K562 (cell line): ENCODE measurements around the gene TTC28. TPM values are rescaled to one million over a fixed set of nuclear protein-coding genes. Genes with fewer than 3 reads are reported as not detected.

Source experiments
- ATAC-seq: fragments of 200-7000 bp; cut with Tn5 transposase; 3 replicates; pipeline ENCODE4 v1.9.1; 2020; ENCODE audit warnings: moderate library complexity
- BruUV-seq: library from RNA; stranded (reverse); fragments of 400-500 nt; replicated peaks from 2 replicates; lab custom pipeline; 2021; lab: Mats Ljungman, UMichigan
- CTCF ChIA-PET: fragments of 300-600 bp; formaldehyde crosslinking; extraction: SDS; loops from one replicate; lab custom pipeline; 2021; ENCODE audit warnings: low intra/inter-chr PET ratio; lab: Yijun Ruan, JAX
- POLR2A ChIA-PET: fragments of 300-600, 350-650 bp; sonication (Branson Sonifier 250); formaldehyde crosslinking; extraction: SDS; loops from one replicate; lab custom pipeline; 2021; ENCODE audit warnings: antibody characterized with exemption, inconsistent platforms; lab: Yijun Ruan, JAX
- DNase-seq, 4 experiments: peaks; one replicate each; pipeline versions ENCODE4 v3.0.0 to v3.0.0-alpha.2; 2011 to 2018; ENCODE audit warnings: low spot score in 3 of 4, mixed read lengths in 3 of 4; ENCODE audit errors: extremely low read depth in 1 of 4
- FAIRE-seq: peaks from 2 replicates; lab custom pipeline; 2011; peaks lifted over from hg19 to GRCh38; lab: Jason Lieb, UNC
- H2AFZ ChIP-seq: 2 replicates; pipeline ENCODE4 v1.6.0; 2011; ENCODE audit warnings: low read depth, low read length, control low read depth, inconsistent platforms
- H3K27ac ChIP-seq: fragments of 200-600 bp; 3 replicates; pipeline ENCODE4 v1.8.0; 2011; ENCODE audit warnings: low read depth, mild to moderate bottlenecking, control low read depth, inconsistent platforms, low read length, moderate library complexity, mixed read lengths; ENCODE audit errors: extremely low read depth
- H3K27me3 ChIP-seq, 2 experiments: fragments of 300-600 bp in 1 of 2; 2 replicates in 1 of 2; 3 replicates in 1 of 2; pipeline versions ENCODE4 v1.6.0 to v1.8.0; 2011; ENCODE audit warnings: inconsistent platforms in 2 of 2, low read length in 2 of 2, mild to moderate bottlenecking in 1 of 2, mixed read lengths in 1 of 2, moderate library complexity in 1 of 2; ENCODE audit not compliant: control insufficient read depth in 2 of 2, insufficient read depth in 2 of 2
- H3K36me3 ChIP-seq: fragments of 300-600 bp; 3 replicates; pipeline ENCODE4 v1.8.0; 2011; ENCODE audit warnings: mild to moderate bottlenecking, low read length, inconsistent platforms; ENCODE audit not compliant: control insufficient read depth, insufficient read depth
- H3K4me1 ChIP-seq, 2 experiments: fragments of 200-600 bp in 1 of 2; replicated peaks in 1 of 2; 2 replicates in 1 of 2; 3 replicates in 1 of 2; pipeline versions ENCODE4 v1.5.1 to v1.8.0; 2011; ENCODE audit warnings: inconsistent platforms in 2 of 2, low read length in 2 of 2, mild to moderate bottlenecking in 1 of 2, mixed read lengths in 1 of 2, moderate library complexity in 1 of 2; ENCODE audit not compliant: control insufficient read depth in 2 of 2, insufficient read depth in 2 of 2
- H3K4me2 ChIP-seq: 2 replicates; pipeline ENCODE4 v1.6.1; 2011; ENCODE audit warnings: low read length, control low read depth, inconsistent platforms, mixed read lengths; ENCODE audit not compliant: insufficient read depth
- H3K4me3 ChIP-seq: fragments of 200-600 bp; sonication (generic), shearing (Covaris generic); 2 replicates; pipeline ENCODE4 v1.5.1; 2016; ENCODE audit warnings: control low read depth, inconsistent platforms
- H3K79me2 ChIP-seq: fragments of 200-600 bp; 3 replicates; pipeline ENCODE4 v1.8.0; 2011; ENCODE audit warnings: low read length, inconsistent platforms; ENCODE audit not compliant: control insufficient read depth, insufficient read depth
- H3K9ac ChIP-seq, 2 experiments: 2 replicates each; pipeline versions ENCODE4 v1.6.0 to v1.6.1; 2011; ENCODE audit warnings: low read depth in 2 of 2, low read length in 2 of 2, control low read depth in 1 of 2, inconsistent platforms in 1 of 2, mild to moderate bottlenecking in 1 of 2, mixed read lengths in 1 of 2; ENCODE audit not compliant: insufficient read depth in 1 of 2
- H3K9me1 ChIP-seq: one replicate; pipeline ENCODE4 v1.6.0; 2011; ENCODE audit warnings: inconsistent platforms, mild to moderate bottlenecking, low read length, moderate library complexity; ENCODE audit not compliant: control insufficient read depth, insufficient read depth
- H3K9me3 ChIP-seq: replicated peaks from 2 replicates; pipeline ENCODE4 v1.5.1; 2011; ENCODE audit warnings: low read depth, low read length, inconsistent platforms; ENCODE audit not compliant: control insufficient read depth, insufficient read depth
- H4K20me1 ChIP-seq: replicated peaks from 2 replicates; pipeline ENCODE4 v1.6.1; 2011; ENCODE audit warnings: low read length, inconsistent platforms, mixed read lengths; ENCODE audit not compliant: control insufficient read depth, insufficient read depth
- ARHGAP35 ChIP-seq: fragments of 450-650 bp; IDR thresholded peaks from 2 replicates; pipeline ENCODE4 v1.6.1; 2018; ENCODE audit not compliant: partially characterized antibody
- E2F8 ChIP-seq: fragments of 450-650 bp; IDR thresholded peaks from 2 replicates; pipeline ENCODE4 v1.7.1; 2018; ENCODE audit warnings: mild to moderate bottlenecking, low read depth; ENCODE audit not compliant: partially characterized antibody
- ELF2 ChIP-seq: fragments of 250-450 bp; sonication (Bioruptor Pico); IDR thresholded peaks from 2 replicates; pipeline ENCODE4 v1.5.0; 2021; ENCODE audit warnings: mild to moderate bottlenecking
- NR2C1 ChIP-seq, 2 experiments: fragments of 450-650 bp; IDR thresholded peaks; 2 replicates each; pipeline ENCODE4 v1.6.1; 2017; ENCODE audit warnings: mild to moderate bottlenecking in 2 of 2, antibody characterized with exemption in 1 of 2, inconsistent platforms in 1 of 2, missing compliant biosample characterization in 1 of 2, missing genetic modification characterization in 1 of 2
- RB1 ChIP-seq: fragments of 450-650 bp; IDR thresholded peaks from 2 replicates; pipeline ENCODE4 v1.6.1; 2017; ENCODE audit warnings: low read depth, mild to moderate bottlenecking
- RFX1 ChIP-seq: fragments of 450-650 bp; IDR thresholded peaks from 2 replicates; pipeline ENCODE4 v1.6.1; 2016; ENCODE audit warnings: mild to moderate bottlenecking, moderate library complexity
- RUNX1 ChIP-seq: sonication (generic); IDR thresholded peaks from 2 replicates; pipeline ENCODE4 v1.6.1; 2016; ENCODE audit warnings: antibody characterized with exemption, low read depth
- SMAD1 ChIP-seq: fragments of 150-350 bp; IDR thresholded peaks from 2 replicates; pipeline ENCODE4 v1.6.1; 2014; ENCODE audit warnings: low read length, low read depth; ENCODE audit not compliant: partially characterized antibody
- SUPT5H ChIP-seq: fragments of 450-650 bp; IDR thresholded peaks from 2 replicates; pipeline ENCODE4 v1.6.1; 2016
- TRIM24 ChIP-seq, 2 experiments: fragments of 450-650 bp; IDR thresholded peaks; 2 replicates each; pipeline ENCODE4 v1.6.1; 2016
- ZNF124 ChIP-seq: sonication (generic); formaldehyde crosslinking; IDR thresholded peaks from 2 replicates; pipeline ENCODE4 v1.8.1; 2022; ENCODE audit warnings: missing genetic modification reagents
- ZNF764 ChIP-seq: fragments of 250-450 bp; sonication (Bioruptor Pico); IDR thresholded peaks from 2 replicates; pipeline ENCODE4 v1.4.0; 2020; ENCODE audit warnings: low read depth, mild to moderate bottlenecking, moderate library complexity
- in situ Hi-C: fragments of 300-500 bp; cut with MboI; formaldehyde crosslinking; loops from 4 replicates; pipeline ENCODE4 v1.15.0; 2018; ENCODE audit warnings: inconsistent platforms, mixed read lengths
- intact Hi-C: fragments of 100-400 bp; cut with micrococcal nuclease; formaldehyde crosslinking; loops from 2 replicates; pipeline ENCODE4 v1.14.2; 2022
- polyA plus RNA-seq, 8 experiments: library from polyadenylated mRNA; depleted of rRNA in 4 of 8; stranded (reverse) in 5 of 8; unstranded in 3 of 8; fragments of >200 nt; fragmentation: Nextera tagmentation in 2 of 8; fragmentation: Illumina TruSeq in 1 of 8; extraction: Ambion mirVana in 2 of 8; extraction: Trizol in 1 of 8; gene quantifications; 2 replicates each; pipeline versions ENCODE4 v1.2.1 to v1.2.3, GENCODE V29; 2011 to 2014; ENCODE audit warnings: inconsistent platforms in 1 of 8, missing spikeins in 1 of 8
- total RNA-seq, 7 experiments: library from RNA; depleted of rRNA in 6 of 7; stranded (reverse); fragments of >200 nt in 6 of 7; fragmentation: Illumina TruSeq in 2 of 7; extraction: Trizol in 2 of 7; gene quantifications; 2 replicates each; pipeline versions ENCODE4 v1.2.1 to v1.2.3, GENCODE V29; 2011 to 2021; ENCODE audit warnings: low replicate concordance in 1 of 7

TTC28 gene
- total and polyA plus RNA-seq, 9 of the 15 experiments (the other 6 are each of a cell fraction or from before 2014, with no cell fraction given): 0.22 to 10.7 (median 3.1) TPM

- no peak overlapping the region for H2AFZ ChIP-seq
- ATAC-seq (no peak), FAIRE-seq (no peak)
- intact Hi-C loops: no loop called here
- no peaks in the 10 kb centered on the region for H3K9me3 ChIP-seq
- no peaks in the 10 kb centered on the region for H3K4me1 ChIP-seq
- in situ Hi-C loops: no loop called here
- CTCF ChIA-PET: no interaction called here
- H3K27ac ChIP-seq: no peak overlapping the region
- TF ChIP-seq RFX1 (no peak), SUPT5H (no peak), E2F8 (no peak), NR2C1 (IDR thresholded peaks at IDR 0.05) (no peak), NR2C1 (tag; IDR thresholded peaks at IDR 0.05) (no peak), ZNF764 (CRISPR knock-in tag) (no peak), RUNX1 (no peak), RB1 (no peak), ARHGAP35 (no peak), ELF2 (CRISPR knock-in tag) (no peak), ZNF124 (no peak), TRIM24 (IDR thresholded peaks at IDR 0.05) (no peak), SMAD1 (no peak)
- TF ChIP-seq, all 486 proteins: peak for 0
- Histone ChIP-seq H3K79me2 (no peaks in the 10 kb centered on the region), H3K4me3 (no peak overlapping the region), H3K9me1 (no peaks in the 10 kb centered on the region), H3K36me3 (no peaks in the 10 kb centered on the region), H4K20me1 (no peaks in the 10 kb centered on the region), H3K4me2 (no peak overlapping the region), H3K27me3 (no peaks in the 10 kb centered on the region), H3K9ac (no peak overlapping the region)
- no TSS peak for BruUV-seq
- DNase-seq: no peak
- POLR2A ChIA-PET: no interaction called here
These were observed 633.5 kb downstream of the TTC28 start for GRCh38 chr22:28046100-28046499.
